ENCODE measurements around the gene CARMIL3.
"Not testable (repeated sequence)": the region's sequence is repeated elsewhere in the genome, so short reads cannot be mapped to it uniquely, and the experiment has no call there.

GRCh38 chr14:24031331-24031730 lies 20.5 kb upstream of the CARMIL3 start:
- TF ChIP-seq CTCF (conservative IDR thresholded peaks at IDR 0.05; ENCODE audit: low read depth, low read length); EZH2phosphoT487 (IDR thresholded peaks at IDR 0.05; ENCODE audit: borderline replicate concordance, low read length); EZH2 (IDR thresholded peaks at IDR 0.05; ENCODE audit: low read length, unreplicated experiment): not testable (repeated sequence)
